Brain pericyte (primary cell): Measurements from ENCODE around the gene LGALS8.
"Not testable (repeated sequence)": the region's sequence is repeated elsewhere in the genome, so short reads cannot be mapped to it uniquely, and the experiment has no call there.

Experiments
- DNase-seq: peaks from one replicate; pipeline ENCODE4 v3.0.0-alpha.2; 2012; ENCODE audit warnings: low read depth, low spot score

LGALS8 gene

GRCh38 chr1:236540813-236541465, 17.2 kb downstream of the LGALS8 start:
- no peak for DNase-seq

GRCh38 chr1:236541710-236542109, 17.9 kb downstream of the LGALS8 start:
- no peak for DNase-seq

- no peak for DNase-seq
These were observed 19.4 kb downstream of the LGALS8 start for GRCh38 chr1:236543065-236543669.

GRCh38 chr1:236545621-236546169, 21.9 kb downstream of the LGALS8 start:
- no peak for DNase-seq

- DNase-seq, result no peak
These were observed 24.7 kb downstream of the LGALS8 start for GRCh38 chr1:236548452-236548851.

- no peak for DNase-seq
These were observed 27.4 kb downstream of the LGALS8 start for GRCh38 chr1:236550961-236551851.

- no peak for DNase-seq
These were observed 28.3 kb downstream of the LGALS8 start for GRCh38 chr1:236552096-236552495.

GRCh38 chr1:236552901-236553300, 29.1 kb downstream of the LGALS8 start:
- no peak for DNase-seq

- no peak for DNase-seq
These were observed 29.6 kb downstream of the LGALS8 start for GRCh38 chr1:236553370-236553769.

- no peak for DNase-seq
These were observed 32.8 kb downstream of the LGALS8 start for GRCh38 chr1:236556606-236557005.

GRCh38 chr1:236558081-236558480, 34.3 kb downstream of the LGALS8 start:
- no peak for DNase-seq

GRCh38 chr1:236558846-236559245, 35.1 kb downstream of the LGALS8 start:
- DNase-seq, result no peak

- no peak for DNase-seq
These were observed 36.5 kb downstream of the LGALS8 start for GRCh38 chr1:236560213-236560771.

GRCh38 chr1:236561976-236562375, 38.2 kb downstream of the LGALS8 start:
- DNase-seq, result no peak

GRCh38 chr1:236565530-236565929, 41.7 kb downstream of the LGALS8 start:
- DNase-seq, result no peak

- no peak for DNase-seq
These were observed 44.6 kb downstream of the LGALS8 start for GRCh38 chr1:236568285-236568894.

GRCh38 chr1:236575523-236575922, 51.7 kb downstream of the LGALS8 start:
- DNase-seq, result no peak

- DNase-seq, result no peak
These were observed 52.2 kb downstream of the LGALS8 start for GRCh38 chr1:236576004-236576403.

- not testable (repeated sequence) for DNase-seq
These were observed 53.3 kb downstream of the LGALS8 start for GRCh38 chr1:236577041-236577440.

- no peak for DNase-seq
These were observed 54.9 kb downstream of the LGALS8 start for GRCh38 chr1:236578661-236579060.

- DNase-seq, result not testable (repeated sequence)
These were observed 56.6 kb downstream of the LGALS8 start for GRCh38 chr1:236580404-236580803.
